SK-N-SH (cell line): ENCODE data around the gene RAX.

Source experiments
- CTCF ChIP-seq: fragments of 200-600 bp; sonication (generic); IDR thresholded peaks from 2 replicates; pipeline ENCODE4 v1.6.1; 2017; ENCODE audit warnings: antibody characterized with exemption, mild to moderate bottlenecking, moderate library complexity
- ELF1 ChIP-seq: IDR thresholded peaks from 2 replicates; pipeline ENCODE4 v1.4.0; 2012
- EP300 ChIP-seq, 2 experiments: IDR thresholded peaks; 2 replicates each; pipeline versions ENCODE4 v1.4.0 to v1.6.1; 2012; ENCODE audit warnings: borderline replicate concordance in 1 of 2, low read depth in 1 of 2, low read length in 1 of 2
- EZH2phosphoT487 ChIP-seq: fragments of 200-600 bp; sonication (generic); IDR thresholded peaks from 2 replicates; pipeline ENCODE4 v1.6.1; 2017; ENCODE audit warnings: low read depth, mixed run types, mild to moderate bottlenecking, antibody characterized with exemption, moderate library complexity, borderline replicate concordance
- GABPA ChIP-seq: IDR thresholded peaks from 2 replicates; pipeline ENCODE4 v1.4.0; 2012; ENCODE audit warnings: low read depth, mild to moderate bottlenecking
- GATA2 ChIP-seq: sonication (generic); formaldehyde crosslinking; IDR thresholded peaks from 2 replicates; pipeline ENCODE4 v1.5.0; 2020; ENCODE audit warnings: mild to moderate bottlenecking, missing genetic modification reagents
- JUND ChIP-seq: IDR thresholded peaks from 2 replicates; pipeline ENCODE4 v1.4.0; 2012
- MAX ChIP-seq: IDR thresholded peaks from 2 replicates; pipeline ENCODE4 v1.4.0; 2012; ENCODE audit warnings: low read depth
- MXI1 ChIP-seq: IDR thresholded peaks from 2 replicates; pipeline ENCODE4 v1.6.1; 2012; ENCODE audit warnings: mild to moderate bottlenecking, low read depth, low read length, improper control_type of control experiment
- NRF1 ChIP-seq: IDR thresholded peaks from 2 replicates; pipeline ENCODE4 v1.6.1; 2012; ENCODE audit warnings: low read depth, mild to moderate bottlenecking, low read length
- PBX3 ChIP-seq: IDR thresholded peaks from 2 replicates; pipeline ENCODE4; 2012
- POLR2AphosphoS5 ChIP-seq: IDR thresholded peaks from 2 replicates; pipeline ENCODE4 v1.6.1; 2012; ENCODE audit warnings: low read depth, low read length
- TAF1 ChIP-seq: IDR thresholded peaks from 2 replicates; pipeline ENCODE4 v1.6.1; 2012; ENCODE audit warnings: low read depth, mild to moderate bottlenecking, low read length, moderate library complexity, borderline replicate concordance
- USF2 ChIP-seq: fragments of 150-350 bp; IDR thresholded peaks from 2 replicates; pipeline ENCODE4 v1.6.1; 2017; ENCODE audit warnings: antibody characterized with exemption, low read length, low read depth, borderline replicate concordance

GRCh38 chr18:59246796-59247195 lies 26.5 kb downstream of the RAX start:
- TF ChIP-seq USF2 (no peak), MAX (no peak), CTCF (no peak), EZH2phosphoT487 (no peak), PBX3 (no peak), GABPA (no peak), TAF1 (no peak), POLR2AphosphoS5 (no peak), ELF1 (no peak), MXI1 (no peak), GATA2 (CRISPR knock-in tag) (no peak), JUND (no peak), NRF1 (no peak), EP300 (IDR thresholded peaks at IDR 0.05; ENCODE audit: borderline replicate concordance in 1 of 2, low read depth in 1 of 2, low read length in 1 of 2) (no peak)
